C4-2B (cell line): ENCODE results near the gene KLK3.

ENCODE experiments used
- ZFX ChIP-seq: fragments of 450-650 bp; IDR thresholded peaks from 2 replicates; pipeline ENCODE4 v1.6.1; 2017
- TF ChIP-seq, protein P1 (sequence below): fragments of 450-650 bp; conservative IDR thresholded peaks from 2 replicates; pipeline ENCODE4 v1.5.1; 2017; ENCODE audit warnings: mild to moderate bottlenecking

- TF ChIP-seq, protein P1, sequence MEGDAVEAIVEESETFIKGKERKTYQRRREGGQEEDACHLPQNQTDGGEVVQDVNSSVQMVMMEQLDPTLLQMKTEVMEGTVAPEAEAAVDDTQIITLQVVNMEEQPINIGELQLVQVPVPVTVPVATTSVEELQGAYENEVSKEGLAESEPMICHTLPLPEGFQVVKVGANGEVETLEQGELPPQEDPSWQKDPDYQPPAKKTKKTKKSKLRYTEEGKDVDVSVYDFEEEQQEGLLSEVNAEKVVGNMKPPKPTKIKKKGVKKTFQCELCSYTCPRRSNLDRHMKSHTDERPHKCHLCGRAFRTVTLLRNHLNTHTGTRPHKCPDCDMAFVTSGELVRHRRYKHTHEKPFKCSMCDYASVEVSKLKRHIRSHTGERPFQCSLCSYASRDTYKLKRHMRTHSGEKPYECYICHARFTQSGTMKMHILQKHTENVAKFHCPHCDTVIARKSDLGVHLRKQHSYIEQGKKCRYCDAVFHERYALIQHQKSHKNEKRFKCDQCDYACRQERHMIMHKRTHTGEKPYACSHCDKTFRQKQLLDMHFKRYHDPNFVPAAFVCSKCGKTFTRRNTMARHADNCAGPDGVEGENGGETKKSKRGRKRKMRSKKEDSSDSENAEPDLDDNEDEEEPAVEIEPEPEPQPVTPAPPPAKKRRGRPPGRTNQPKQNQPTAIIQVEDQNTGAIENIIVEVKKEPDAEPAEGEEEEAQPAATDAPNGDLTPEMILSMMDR: peak; percentile 63; the same call in 1 of the 2 replicates
- no peak for TF ChIP-seq ZFX
Measured at GRCh38 chr19:50906217-50906616, 51.5 kb downstream of the KLK3 start.
